ENCODE measurements around the gene MED31. TPM values are rescaled to one million over a fixed set of nuclear protein-coding genes. Genes with fewer than 3 reads are reported as not detected.
"Not testable (repeated sequence)": the region's sequence is repeated elsewhere in the genome, so short reads cannot be mapped to it uniquely, and the experiment has no call there.

The MED31 gene
- total RNA-seq, 2 experiments from 2014 or later: 21.7 to 22.5 TPM

GRCh38 chr17:6596941-6597340 lies 54.5 kb downstream of the MED31 start:
- no peak for DNase-seq
- Mint-ChIP-seq H3K4me1 (ENCODE audit: low read depth) (no peaks in the 10 kb centered on the region), H3K27ac (no peak overlapping the region), H3K9me3 (no peaks in the 10 kb centered on the region), H3K27me3 (ENCODE audit: low read depth) (no peaks in the 10 kb centered on the region), H3K36me3 (ENCODE audit: low read depth) (peaks cover 36% of the 10 kb centered on the region), H3K4me3 (no peak overlapping the region)
- CTCF ChIA-PET: interaction anchor here (0.7 to 0.9 kb wide), 2 partner anchors 124 to 137 kb away, joined by 3 to 5 read pairs; no protein-coding TSS in a partner anchor
- intact Hi-C loops (cut with micrococcal nuclease): no loop called here

GRCh38 chr17:6596511-6596910 lies 54.9 kb downstream of the MED31 start:
- intact Hi-C loops (cut with micrococcal nuclease): no loop called here
- peaks cover 40% of the 10 kb centered on the region for H3K36me3 Mint-ChIP-seq (ENCODE audit: low read depth)
- DNase-seq: no peak
- H3K27ac Mint-ChIP-seq: no peak overlapping the region
- no peaks in the 10 kb centered on the region for H3K9me3 Mint-ChIP-seq
- H3K4me3 Mint-ChIP-seq: no peak overlapping the region
- H3K27me3 Mint-ChIP-seq (ENCODE audit: low read depth): no peaks in the 10 kb centered on the region
- no peaks in the 10 kb centered on the region for H3K4me1 Mint-ChIP-seq (ENCODE audit: low read depth)
- CTCF ChIA-PET: no interaction called here

- Mint-ChIP-seq H3K4me1 (ENCODE audit: low read depth) (no peaks in the 10 kb centered on the region), H3K4me3 (no peak overlapping the region)
These were observed 55.3 kb downstream of the MED31 start for GRCh38 chr17:6596081-6596480.

GRCh38 chr17:6593371-6593770 lies 58.0 kb downstream of the MED31 start:
- H3K36me3 Mint-ChIP-seq (ENCODE audit: low read depth): peaks cover 43% of the 10 kb centered on the region
- H3K4me3 Mint-ChIP-seq; intact Hi-C loops (cut with micrococcal nuclease); H3K4me1 Mint-ChIP-seq (ENCODE audit: low read depth); H3K27me3 Mint-ChIP-seq (ENCODE audit: low read depth); H3K9me3 Mint-ChIP-seq; H3K27ac Mint-ChIP-seq; DNase-seq: not testable (repeated sequence)
- CTCF ChIA-PET: interaction anchor here (0.7 kb wide), 1 partner anchor 120 kb away, joined by 3 read pairs; no protein-coding TSS in a partner anchor

More at GRCh38 chr17:6596081-6596480, 55.3 kb downstream of the MED31 start:
- CTCF ChIA-PET: no interaction called here
- H3K27me3 Mint-ChIP-seq (ENCODE audit: low read depth): no peaks in the 10 kb centered on the region
- no peak for DNase-seq
- no peaks in the 10 kb centered on the region for H3K9me3 Mint-ChIP-seq
- intact Hi-C loops (cut with micrococcal nuclease): no loop called here
- no peak overlapping the region for H3K27ac Mint-ChIP-seq
- H3K36me3 Mint-ChIP-seq (ENCODE audit: low read depth): peaks cover 39% of the 10 kb centered on the region

Small RNA genes within 50 kb of the gene (microRNA-seq; reads per million reads assigned to microRNA genes)
- gene MIR4520-1 (ENCODE audit: borderline microRNAs expressed, borderline replicate concordance) (not detected), gene MIR4520-2 (ENCODE audit: borderline microRNAs expressed, borderline replicate concordance) (not detected)

Other genes starting within 250 kb of the MED31 start
- not detected for gene AIPL1, start 216.5 kb downstream of the MED31 start, total RNA-seq
- 10 to 100 TPM; 18.1 to 19.0 TPM for gene PIMREG, start 207.2 kb downstream of the MED31 start, total RNA-seq
- under 1 TPM; 0.38 to 0.67 TPM for gene PITPNM3, start 95.0 kb downstream of the MED31 start, total RNA-seq
- 1 to 10 TPM; 7.7 to 8.1 TPM for gene KIAA0753, start 10.9 kb downstream of the MED31 start, total RNA-seq
- gene TXNDC17, start 10.5 kb downstream of the MED31 start, total RNA-seq: 10 to 100 TPM; 71.4 to 85.8 TPM
- 1 to 10 TPM in 1 of 2 experiments, under 1 TPM in 1; 0.99 to 1.2 TPM for gene C17orf100, start 157 bp upstream of the MED31 start, total RNA-seq
- not detected for gene SLC13A5, start 61.8 kb upstream of the MED31 start, total RNA-seq
- gene XAF1, start 104.4 kb upstream of the MED31 start, total RNA-seq: 10 to 100 TPM; 15.0 to 19.0 TPM
- gene FBXO39, start 124.6 kb upstream of the MED31 start, total RNA-seq: not detected
- not detected for gene TEKT1, start 180.1 kb upstream of the MED31 start, total RNA-seq

Measured in activated naive CD4-positive, alpha-beta T cell treated with anti-CD3 and anti-CD28 coated beads for 36 hours (primary cell).